Activated effector memory CD4-positive, alpha-beta T cell treated with anti-CD3 and anti-CD28 coated beads, Interleukin-2, amount 50 U/mL, for 16 hours (primary cell): ENCODE results near the gene PPP1R3A.
"Not testable (repeated sequence)": the region's sequence is repeated elsewhere in the genome, so short reads cannot be mapped to it uniquely, and the experiment has no call there.

ENCODE experiments used
- DNase-seq: peaks from one replicate; pipeline ENCODE4 v3.0.0-alpha.2; 2020

The PPP1R3A gene, protein sequence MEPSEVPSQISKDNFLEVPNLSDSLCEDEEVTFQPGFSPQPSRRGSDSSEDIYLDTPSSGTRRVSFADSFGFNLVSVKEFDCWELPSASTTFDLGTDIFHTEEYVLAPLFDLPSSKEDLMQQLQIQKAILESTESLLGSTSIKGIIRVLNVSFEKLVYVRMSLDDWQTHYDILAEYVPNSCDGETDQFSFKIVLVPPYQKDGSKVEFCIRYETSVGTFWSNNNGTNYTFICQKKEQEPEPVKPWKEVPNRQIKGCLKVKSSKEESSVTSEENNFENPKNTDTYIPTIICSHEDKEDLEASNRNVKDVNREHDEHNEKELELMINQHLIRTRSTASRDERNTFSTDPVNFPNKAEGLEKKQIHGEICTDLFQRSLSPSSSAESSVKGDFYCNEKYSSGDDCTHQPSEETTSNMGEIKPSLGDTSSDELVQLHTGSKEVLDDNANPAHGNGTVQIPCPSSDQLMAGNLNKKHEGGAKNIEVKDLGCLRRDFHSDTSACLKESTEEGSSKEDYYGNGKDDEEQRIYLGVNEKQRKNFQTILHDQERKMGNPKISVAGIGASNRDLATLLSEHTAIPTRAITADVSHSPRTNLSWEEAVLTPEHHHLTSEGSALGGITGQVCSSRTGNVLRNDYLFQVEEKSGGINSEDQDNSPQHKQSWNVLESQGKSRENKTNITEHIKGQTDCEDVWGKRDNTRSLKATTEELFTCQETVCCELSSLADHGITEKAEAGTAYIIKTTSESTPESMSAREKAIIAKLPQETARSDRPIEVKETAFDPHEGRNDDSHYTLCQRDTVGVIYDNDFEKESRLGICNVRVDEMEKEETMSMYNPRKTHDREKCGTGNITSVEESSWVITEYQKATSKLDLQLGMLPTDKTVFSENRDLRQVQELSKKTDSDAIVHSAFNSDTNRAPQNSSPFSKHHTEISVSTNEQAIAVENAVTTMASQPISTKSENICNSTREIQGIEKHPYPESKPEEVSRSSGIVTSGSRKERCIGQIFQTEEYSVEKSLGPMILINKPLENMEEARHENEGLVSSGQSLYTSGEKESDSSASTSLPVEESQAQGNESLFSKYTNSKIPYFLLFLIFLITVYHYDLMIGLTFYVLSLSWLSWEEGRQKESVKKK

DNA sequence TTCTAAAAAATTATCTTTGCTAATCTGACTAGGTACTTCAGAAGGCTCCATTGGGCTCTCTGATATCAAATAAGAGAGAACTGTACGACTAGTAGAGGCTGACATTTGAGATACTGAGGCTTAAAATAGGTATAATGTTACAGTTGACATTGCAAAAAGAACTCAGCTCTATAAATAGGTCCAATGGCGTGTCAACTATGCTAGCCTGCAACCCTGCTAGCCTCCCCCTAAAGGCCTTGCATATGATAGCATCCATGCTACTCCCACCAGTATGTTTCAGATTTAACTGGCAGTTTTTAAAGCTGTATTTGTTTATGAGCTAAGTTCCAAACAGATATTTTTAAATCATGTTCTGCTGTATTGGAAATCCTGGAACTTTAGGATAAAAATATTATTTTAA, at the start of gene PPP1R3A:
TSS of gene PPP1R3A (minus strand) at position 64 of the 400 bp plus-strand sequence. CDS start at position 51, 13 bp downstream.
- DNase-seq = no peak

DNA sequence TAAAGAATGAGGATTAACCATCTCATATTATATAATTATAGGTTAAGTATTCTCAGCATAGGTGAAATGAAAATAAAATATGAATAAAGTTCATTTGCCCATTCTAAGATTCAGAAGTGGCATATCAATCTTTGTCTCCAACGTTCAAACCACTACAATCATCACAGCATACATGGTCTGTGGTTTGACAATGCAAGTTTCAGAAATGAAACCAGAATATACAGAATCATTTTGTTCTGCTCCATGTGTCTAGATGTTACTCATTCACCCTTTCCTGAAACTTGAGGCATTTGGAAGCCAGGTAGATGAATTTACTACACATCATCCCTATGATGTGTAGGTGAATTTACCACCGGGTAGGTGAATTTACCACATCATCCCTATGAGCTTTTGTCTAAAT, 44.5 kb upstream of the PPP1R3A start:
- no peak for DNase-seq

DNA sequence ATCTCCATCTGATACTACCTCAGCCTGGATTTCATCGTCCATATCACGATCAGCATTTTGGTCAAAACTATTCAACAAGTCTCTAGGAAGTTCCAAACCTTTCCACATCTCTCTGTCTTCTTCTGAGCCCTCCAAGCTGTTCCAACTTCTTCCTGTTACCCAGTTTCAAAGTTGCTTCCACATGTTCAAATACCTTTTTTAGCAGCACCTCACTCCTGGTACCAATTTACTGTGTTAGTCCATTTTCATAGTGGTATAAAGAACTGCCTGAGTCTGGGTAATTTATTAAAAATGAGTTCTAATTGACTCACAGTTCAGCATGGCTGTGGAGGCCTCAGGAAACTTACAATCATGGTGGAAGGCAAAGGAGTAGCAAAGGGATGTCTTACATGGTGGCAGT, 41.1 kb upstream of the PPP1R3A start:
- no peak for DNase-seq

DNA sequence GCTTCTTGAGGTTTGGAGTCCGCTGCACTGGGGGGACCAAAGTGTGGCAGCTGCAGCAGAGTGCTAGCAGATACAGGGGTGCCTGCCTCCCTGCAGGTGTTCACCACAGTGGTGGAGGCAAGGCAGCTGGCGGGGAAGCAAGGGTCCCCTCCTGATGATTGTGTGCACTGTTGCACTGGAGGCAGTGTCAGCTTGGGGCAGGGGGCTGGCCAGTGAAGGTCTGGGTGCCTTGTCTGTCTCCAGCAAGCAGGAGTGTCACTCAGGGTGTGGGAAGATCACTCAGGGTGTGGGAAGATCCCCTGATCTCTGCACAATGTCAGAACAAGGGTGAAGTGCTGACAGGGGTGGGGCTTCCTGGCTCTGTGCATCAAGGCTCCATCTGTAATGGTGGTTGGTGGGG, 36.3 kb upstream of the PPP1R3A start:
- DNase-seq = no peak

DNA sequence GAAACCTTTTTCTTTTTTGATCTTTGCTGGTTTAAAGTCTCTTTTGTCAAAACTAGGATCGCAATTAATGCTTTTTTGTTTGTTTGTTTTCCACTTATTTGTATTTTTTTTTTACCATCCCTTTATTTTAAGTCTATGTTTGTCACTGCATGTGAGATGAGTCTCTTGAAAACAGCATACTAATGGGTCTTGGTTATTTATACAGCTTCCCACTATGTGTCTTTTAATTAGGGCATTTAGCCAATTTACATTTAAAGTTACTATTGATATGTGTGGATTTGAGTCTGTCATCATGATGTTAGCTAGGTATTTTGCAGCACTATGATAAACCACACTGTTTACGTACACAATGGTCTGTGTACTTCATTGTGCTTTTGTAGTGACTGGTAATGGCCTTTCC, 34.7 kb upstream of the PPP1R3A start:
- no peak for DNase-seq

DNA sequence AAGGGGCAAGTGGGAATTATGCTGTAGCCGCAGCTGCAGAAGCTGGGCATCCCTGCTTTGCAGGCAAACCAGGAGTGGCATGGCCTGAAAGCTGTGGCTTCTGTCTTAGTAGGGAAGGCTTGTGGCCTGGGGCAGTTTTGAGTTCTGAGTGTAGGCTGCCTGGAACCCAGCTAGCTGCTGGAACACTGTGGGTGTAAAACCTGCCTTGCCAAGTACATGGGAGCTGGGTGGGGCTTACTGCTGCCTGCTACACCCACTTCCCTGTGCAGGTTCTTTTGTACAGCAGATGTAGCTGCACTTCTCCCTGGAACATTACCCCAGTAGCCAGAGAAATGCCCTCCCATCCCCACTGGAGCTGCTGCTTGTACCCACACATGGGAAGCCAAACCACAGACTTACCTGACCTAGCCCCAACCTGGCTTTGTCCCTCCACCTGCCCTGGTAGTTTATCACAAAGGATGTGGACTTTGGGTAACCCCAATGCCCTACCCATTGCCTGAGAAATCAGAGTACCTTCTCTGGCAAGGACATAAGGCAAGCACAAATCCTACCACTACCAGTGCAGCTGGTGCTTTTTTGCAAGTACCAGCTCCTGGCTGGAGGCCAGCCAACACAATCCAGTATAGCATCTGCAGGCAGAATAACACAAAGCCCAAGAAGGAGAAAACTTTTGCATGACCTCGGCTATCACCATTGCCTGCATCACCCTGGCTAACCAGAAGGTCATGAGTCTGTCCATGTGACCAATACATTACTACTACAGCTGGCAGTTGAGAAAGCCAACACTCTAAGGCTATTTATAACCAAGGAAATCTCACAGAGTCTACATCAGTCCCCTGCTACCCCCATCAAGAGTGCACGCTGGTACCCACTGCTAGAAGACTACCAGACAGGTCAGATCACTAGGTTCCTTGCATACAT, 26.5 kb upstream of the PPP1R3A start:
- no peak for DNase-seq

DNA sequence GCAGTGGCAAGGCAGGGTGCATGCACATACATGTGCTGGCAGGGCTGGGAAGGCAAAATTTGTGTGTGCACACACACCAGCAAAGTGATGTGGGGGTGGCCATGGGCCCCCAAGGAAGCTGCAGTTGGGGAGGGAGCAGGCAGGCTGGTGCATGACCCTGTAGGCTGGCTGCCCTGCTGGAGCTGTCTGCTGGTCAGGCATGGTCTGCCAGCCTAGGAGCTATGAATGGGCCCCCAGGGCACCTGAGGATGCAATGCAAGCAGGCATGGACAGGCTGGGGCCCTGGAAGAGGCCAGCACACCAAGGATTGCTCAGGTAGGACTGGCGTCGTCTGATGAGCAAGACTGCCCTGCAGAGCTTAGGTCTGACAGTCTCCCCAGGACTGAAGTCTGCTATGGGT, 18.2 kb upstream of the PPP1R3A start:
- no peak for DNase-seq

DNA sequence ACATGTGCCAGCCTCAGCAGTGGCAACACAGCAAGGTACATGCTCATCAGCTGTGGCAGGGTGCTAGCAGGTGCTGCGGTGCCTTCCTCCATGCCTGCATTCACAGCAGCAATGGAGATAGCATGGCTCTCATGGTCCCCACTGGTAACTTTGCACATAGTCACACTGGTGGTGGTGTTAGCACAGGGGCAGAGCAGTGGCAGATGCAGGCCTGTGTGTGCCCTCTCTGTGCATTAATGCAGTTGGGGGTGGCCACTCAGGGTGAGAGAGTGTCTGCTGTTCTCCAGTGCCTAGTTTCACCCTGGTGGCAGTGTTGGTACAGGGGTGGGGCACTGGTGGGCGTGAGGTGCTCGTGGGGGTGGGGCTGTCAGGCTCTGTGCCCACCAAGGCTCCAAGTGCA, 17.7 kb upstream of the PPP1R3A start:
- DNase-seq = no peak

DNA sequence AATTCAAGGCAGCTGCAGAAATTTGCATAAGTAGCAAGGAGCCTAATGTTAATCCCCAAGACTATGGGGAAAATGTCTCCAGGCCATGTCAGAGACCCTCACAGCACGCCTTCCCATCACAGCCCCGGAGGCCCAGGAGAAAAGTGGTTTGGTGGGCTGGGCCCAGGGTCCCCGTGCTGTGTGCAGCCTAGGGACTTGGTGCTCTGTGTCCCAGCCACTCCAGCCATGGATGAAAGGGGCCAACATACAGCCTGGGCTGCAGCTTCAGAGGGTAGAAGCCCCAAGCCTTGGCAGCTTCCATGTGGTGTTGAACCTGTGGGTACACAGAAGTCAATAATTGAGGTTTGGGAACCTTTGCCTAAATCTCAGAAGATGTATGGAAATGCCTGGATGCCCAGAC, 10.6 kb upstream of the PPP1R3A start:
- not testable (repeated sequence) for DNase-seq

DNA sequence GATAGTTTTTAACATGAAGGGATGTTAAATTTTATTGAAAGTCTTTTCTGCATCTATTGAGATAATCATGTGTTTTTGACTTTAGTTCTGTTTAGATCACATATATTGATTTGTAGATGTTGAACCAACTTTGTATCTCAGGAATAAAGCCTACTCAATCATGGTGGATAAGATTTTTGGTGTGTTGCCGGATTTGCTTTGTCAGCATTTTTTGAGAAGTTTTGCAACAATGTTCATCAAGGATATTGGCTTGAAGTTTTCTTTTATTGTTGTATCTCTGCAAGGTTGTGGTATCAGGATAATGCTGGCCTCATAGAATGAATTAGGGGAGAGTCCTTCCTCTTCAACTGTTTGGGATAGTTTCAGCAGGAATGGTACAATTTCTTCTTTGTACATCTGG, 9.3 kb upstream of the PPP1R3A start:
- DNase-seq = no peak

DNA sequence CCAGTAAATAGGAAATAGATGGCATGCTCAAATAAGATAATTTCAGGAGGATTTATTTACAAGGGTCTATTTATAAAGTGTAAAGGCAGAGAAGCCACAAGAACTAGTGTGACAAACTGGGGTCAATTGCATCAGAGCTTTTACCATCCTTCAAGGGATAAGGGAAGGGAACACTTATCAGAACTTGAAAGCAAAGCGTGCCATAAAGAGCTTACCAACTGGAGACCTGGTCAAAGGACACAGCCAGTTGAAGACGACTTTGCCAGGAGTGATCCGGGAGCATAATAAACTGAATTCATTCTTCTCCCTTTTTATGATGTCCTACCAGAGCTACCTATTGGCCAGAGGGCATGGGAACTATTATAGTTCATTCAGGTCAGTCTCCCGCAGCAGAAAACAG, 3.2 kb upstream of the PPP1R3A start:
- DNase-seq = no peak

DNA sequence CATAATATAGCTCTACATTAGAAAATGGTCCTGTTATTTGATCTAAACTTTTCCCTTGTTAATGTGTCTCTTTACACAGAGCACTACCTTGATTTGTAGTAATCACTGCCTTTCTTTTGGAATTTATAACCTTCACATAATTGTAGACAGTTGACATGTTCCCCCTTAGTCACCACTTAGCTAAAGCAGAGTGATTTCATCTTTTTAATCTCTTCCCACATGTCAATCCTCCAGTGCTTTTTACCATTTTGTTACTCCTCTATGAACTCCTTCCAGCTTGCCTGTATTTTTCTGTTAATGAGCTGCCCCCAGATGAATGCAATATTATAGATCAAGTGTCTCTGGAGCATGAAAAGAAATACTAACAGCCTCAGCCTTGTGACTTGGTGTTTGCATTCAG, 2.6 kb upstream of the PPP1R3A start:
- DNase-seq = no peak

DNA sequence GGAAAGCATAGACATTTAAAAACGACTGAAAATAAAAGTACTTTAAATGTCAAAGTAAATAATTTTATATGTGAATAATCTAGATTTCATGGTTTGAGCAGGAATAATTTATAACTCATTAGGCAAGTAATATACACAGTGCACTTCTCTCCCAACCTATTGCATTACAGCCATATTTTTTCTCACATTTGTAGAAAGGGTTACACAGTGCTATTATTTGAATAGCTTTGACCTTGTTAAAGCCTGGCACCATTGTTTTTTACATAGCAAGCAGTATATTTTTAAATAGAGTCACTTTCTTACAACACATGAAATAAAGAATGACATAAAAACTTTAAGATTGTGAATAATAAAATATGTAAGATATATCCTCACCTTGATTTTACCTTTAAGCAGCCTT, 969 bp downstream of the PPP1R3A start:
- DNase-seq = no peak

DNA sequence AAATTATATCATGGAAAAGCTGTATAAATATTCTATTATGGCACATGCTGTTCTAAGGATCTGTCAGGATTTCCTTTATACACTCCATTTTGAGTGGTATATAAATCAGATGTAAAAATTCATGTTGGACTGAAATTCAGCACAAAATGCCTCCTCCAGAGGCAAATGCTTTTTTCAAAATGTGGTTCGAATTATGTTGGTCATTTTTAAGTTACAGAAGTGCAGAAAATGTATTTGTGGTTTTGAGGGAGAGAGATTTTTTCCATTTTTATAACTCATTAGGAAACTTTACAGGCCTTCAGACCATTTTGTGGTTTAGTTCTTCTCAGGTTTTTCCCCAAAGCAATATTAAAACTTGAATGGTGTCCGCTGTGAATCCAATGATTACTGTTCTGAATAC, 2.9 kb downstream of the PPP1R3A start:
- no peak for DNase-seq

DNA sequence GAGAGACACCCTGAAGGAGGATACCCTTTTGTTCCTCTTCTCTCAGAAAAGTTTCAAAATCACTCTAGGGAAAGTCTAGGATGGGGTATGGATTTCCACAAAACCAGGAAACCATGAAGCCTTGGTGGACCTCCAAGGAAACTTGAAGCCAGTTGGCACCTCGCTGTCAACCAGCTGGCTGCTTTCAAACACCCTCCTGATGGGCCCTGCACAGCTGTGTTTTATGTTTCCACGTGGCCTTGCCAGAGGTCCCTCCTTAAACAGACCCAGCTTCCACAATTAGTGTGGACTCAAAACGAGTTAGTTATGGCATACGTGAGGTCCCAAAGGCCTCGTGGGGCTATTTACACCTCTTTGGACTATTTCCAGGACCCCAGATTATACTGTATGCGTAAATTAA, 5.9 kb downstream of the PPP1R3A start:
- DNase-seq = no peak

DNA sequence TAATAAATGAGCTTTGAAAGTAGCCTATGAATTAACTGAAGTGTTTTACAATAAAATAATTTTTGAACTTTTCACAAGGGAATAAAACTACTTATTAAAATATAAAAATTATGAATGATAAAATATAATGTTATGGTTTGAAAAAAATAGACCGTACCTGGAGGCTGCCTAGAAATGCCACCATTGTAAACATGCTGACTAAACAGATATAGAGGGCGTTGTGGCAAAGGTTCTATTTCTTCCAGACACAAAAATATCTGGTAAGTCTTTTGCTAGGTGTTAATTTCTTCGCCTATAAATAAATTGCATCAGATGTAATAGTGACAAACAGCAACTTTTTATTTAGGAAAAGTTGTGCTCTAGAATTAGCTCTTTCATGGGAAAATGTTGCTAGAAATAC, 11.2 kb downstream of the PPP1R3A start:
- DNase-seq = no peak

DNA sequence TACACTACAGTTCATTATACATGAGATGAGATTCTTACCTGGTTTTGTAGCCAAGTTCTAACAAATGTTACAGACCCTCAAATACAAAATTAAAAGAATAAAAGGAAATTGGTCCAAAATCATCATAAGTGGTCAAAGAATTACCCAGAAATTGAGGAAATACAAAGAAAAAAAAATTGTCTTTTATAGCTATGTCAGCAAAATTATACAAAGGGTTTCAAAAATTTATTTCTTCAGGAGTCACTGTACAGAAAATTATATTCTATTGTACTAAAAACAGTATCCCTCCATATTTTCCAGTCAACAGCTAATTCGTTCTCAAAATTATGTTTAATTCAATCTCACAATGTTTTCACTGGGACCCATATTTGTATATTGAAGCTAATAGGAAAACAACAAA, 14.3 kb downstream of the PPP1R3A start:
- DNase-seq = no peak

DNA sequence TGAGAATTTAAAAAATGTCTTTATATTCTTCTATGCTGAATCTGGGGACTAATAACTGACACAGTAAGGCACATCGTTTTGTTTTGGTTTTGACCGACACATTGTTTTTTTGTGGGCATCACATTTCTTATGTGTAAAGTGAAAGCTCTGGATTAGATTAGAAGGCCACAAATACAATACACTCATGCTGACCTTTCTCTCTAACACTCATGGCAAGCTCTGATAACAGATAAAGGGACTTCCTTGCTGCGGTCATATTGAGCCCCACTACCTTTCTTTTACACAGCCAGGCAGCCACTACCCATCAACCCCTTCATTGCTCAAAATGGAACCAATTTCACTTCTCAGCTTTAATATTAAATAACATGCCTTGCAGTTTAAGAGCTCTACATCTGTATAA, 26.0 kb downstream of the PPP1R3A start:
- no peak for DNase-seq

DNA sequence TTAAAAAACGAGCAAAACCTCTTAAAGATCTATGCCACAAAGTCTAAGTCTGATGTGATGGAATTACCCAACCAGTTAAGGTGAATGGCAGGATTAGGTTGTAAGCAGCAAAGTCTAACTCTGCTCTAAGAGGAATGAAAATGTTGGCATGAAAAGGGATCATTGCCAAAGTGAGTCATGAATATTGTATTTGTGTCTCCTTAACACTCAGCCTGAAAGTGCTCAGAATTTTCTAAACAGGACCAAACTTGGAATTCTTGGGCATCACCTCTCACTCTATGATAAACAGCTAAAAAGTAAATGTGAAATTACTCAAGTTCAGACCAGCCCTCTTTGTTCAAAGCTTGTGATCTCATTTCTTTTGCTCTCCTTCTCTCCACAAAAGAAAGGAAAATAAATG, 27.0 kb downstream of the PPP1R3A start:
- DNase-seq = no peak

DNA sequence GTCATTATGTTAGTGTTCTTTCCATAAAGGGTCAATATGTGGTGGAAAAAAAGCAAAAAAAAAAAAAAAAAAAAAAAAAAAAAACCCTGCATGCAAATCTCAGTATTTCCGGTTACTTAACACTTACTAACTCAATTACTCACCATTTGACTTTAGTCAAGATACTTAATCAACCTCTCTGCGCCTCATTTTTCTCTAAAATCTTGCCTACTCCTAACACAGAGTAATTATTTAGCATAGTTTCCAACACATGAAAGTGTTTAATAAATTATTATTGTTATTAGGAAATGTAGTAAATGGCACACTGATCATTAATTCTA, 27.8 kb downstream of the PPP1R3A start:
- no peak for DNase-seq

DNA sequence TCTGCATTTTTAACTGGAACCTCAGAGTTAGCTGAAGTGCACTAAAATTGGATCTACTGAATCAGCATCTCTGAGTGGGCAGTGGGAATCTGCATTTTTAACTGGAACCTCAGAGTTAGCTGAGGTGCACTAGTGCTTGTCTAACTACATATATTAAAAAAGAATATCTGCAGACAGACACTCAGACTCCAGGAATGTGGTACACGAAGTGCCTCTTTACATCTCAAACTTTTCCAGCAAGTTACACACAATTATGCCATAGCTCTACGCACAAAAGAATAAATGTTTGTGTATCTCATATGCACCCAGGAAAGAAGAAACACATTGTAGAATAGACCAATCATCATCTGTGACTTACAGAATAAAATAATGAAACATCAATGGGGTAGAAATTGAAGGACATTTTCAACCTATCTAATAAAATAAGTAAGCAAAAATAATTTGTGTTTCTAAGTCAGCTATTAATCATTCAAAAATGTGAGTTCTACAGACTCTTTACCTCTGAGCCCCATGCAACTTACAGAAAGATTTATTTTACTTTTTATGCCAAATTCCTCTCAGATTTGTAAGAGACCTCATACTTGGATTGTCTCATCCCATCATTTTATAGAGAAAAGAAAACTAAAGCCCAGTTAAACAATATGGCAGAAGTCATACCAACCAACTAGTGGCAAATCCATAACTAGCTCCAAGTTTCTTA, 28.3 kb downstream of the PPP1R3A start:
- DNase-seq = no peak

DNA sequence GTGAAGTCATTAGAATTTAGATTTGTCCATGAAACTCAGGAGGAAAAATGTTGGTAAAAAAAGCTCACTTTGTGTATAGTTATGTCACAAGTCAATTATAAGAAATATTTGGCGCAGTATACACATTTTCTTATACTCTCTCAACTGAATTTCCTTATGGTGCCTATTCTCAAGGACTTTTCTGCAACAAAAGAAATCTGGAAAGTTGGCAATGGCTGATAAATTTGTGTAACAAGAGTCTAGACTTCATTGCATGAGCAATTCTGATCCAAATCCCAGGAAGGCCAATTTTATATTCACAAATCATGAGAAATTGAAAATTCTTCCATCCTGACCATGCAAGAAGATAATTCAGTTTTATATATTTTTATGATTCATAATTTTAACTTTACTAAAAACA, 35.7 kb downstream of the PPP1R3A start:
- no peak for DNase-seq
